Erythroblast (primary cell): ENCODE data around the gene ALMS1.

Experiments used
- GATA1 ChIP-seq: IDR thresholded peaks from 2 replicates; pipeline ENCODE4 v1.6.1; 2011; ENCODE audit warnings: low read depth, mild to moderate bottlenecking, control low read depth, low read length, moderate library complexity
- POLR2A ChIP-seq: IDR thresholded peaks from 2 replicates; pipeline ENCODE4 v1.6.1; 2011; ENCODE audit warnings: mild to moderate bottlenecking, low read length

GRCh38 chr2:73414696-73415095 lies 29.1 kb downstream of the ALMS1 start:
- TF ChIP-seq POLR2A: no peak
- no peak for TF ChIP-seq GATA1
